HepG2 (cell line): Measurements from ENCODE around the gene CDK5RAP1. TPM values are rescaled to one million over a fixed set of nuclear protein-coding genes. Genes with fewer than 3 reads are reported as not detected.

Experiments used
- CREB3 ChIP-seq: sonication (generic); formaldehyde crosslinking; IDR thresholded peaks from 2 replicates; pipeline ENCODE4 v1.5.0; 2020; ENCODE audit warnings: missing genetic modification reagents
- EHMT2 ChIP-seq: fragments of 200-600 bp; sonication (generic); IDR thresholded peaks from 2 replicates; pipeline ENCODE4 v1.7.0; 2017; ENCODE audit warnings: antibody characterized with exemption, low read depth, low read length, borderline replicate concordance
- HHEX ChIP-seq: IDR thresholded peaks from 2 replicates; pipeline ENCODE4 v1.6.1; 2016; ENCODE audit warnings: control low read depth
- HNRNPK ChIP-seq: fragments of 200-400 bp; formaldehyde crosslinking; IDR thresholded peaks from 2 replicates; pipeline ENCODE4 v1.6.1; 2018; ENCODE audit warnings: low read length, low read depth, moderate library complexity, mild to moderate bottlenecking; ENCODE audit not compliant: poor library complexity, severe bottlenecking
- MLX ChIP-seq: IDR thresholded peaks from 2 replicates; pipeline ENCODE4 v1.6.1; 2016
- TOE1 ChIP-seq: sonication (generic); formaldehyde crosslinking; IDR thresholded peaks from 2 replicates; pipeline ENCODE4 v1.4.0; 2020; ENCODE audit warnings: mild to moderate bottlenecking, missing genetic modification reagents
- ZBTB26 ChIP-seq: IDR thresholded peaks from 2 replicates; pipeline ENCODE4 v1.6.1; 2016; ENCODE audit warnings: missing compliant biosample characterization, missing genetic modification reagents, borderline replicate concordance
- ZNF138 ChIP-seq: sonication (generic); formaldehyde crosslinking; IDR thresholded peaks from 2 replicates; pipeline ENCODE4 v1.5.0; 2020; ENCODE audit warnings: mild to moderate bottlenecking, low read depth, missing genetic modification reagents
- ZNF292 ChIP-seq: sonication (generic); formaldehyde crosslinking; IDR thresholded peaks from 2 replicates; pipeline ENCODE4 v1.8.1; 2022; ENCODE audit warnings: mild to moderate bottlenecking, low read depth, missing genetic modification reagents, borderline replicate concordance
- ZNF337 ChIP-seq: sonication (generic); formaldehyde crosslinking; IDR thresholded peaks from 2 replicates; pipeline ENCODE4 v1.5.1; 2020; ENCODE audit warnings: missing genetic modification reagents, low read depth, mild to moderate bottlenecking, borderline replicate concordance
- ZNF562 ChIP-seq: sonication (generic); formaldehyde crosslinking; IDR thresholded peaks from 2 replicates; pipeline ENCODE4 v1.8.0; 2022; ENCODE audit warnings: missing genetic modification reagents, borderline replicate concordance
- ZNF7 ChIP-seq: IDR thresholded peaks from 2 replicates; pipeline ENCODE4 v1.6.1; 2016; ENCODE audit warnings: missing biosample characterization, missing genetic modification reagents
- polyA plus RNA-seq, 8 experiments: library from polyadenylated mRNA; depleted of rRNA in 3 of 8; stranded (reverse) in 7 of 8; unstranded in 1 of 8; fragments of >200 nt; fragmentation: Illumina TruSeq in 4 of 8; extraction: Trizol in 4 of 8; gene quantifications; 2 replicates each; pipeline versions ENCODE4 v1.2.1 to v1.2.3, GENCODE V29; 2011 to 2016; ENCODE audit warnings: low read depth in 4 of 8, missing spikeins in 1 of 8, mixed read lengths in 1 of 8; ENCODE audit not compliant: insufficient read depth in 1 of 8
- total RNA-seq, 5 experiments: library from RNA; depleted of rRNA; stranded (reverse); fragments of >200 nt; fragmentation: Illumina TruSeq; extraction: Trizol; gene quantifications; 2 replicates each; pipeline ENCODE4 v1.2.3, GENCODE V29; 2016; ENCODE audit warnings: low read depth in 1 of 5
- TF ChIP-seq, protein P1 (sequence below): sonication (generic); formaldehyde crosslinking; IDR thresholded peaks from 2 replicates; pipeline ENCODE4 v1.4.0; 2020; ENCODE audit warnings: low read depth, missing genetic modification reagents
- TF ChIP-seq, protein P2 (sequence below): sonication (generic); formaldehyde crosslinking; IDR thresholded peaks from 2 replicates; pipeline ENCODE4 v1.9.0; 2021; ENCODE audit warnings: missing genetic modification reagents, borderline replicate concordance
- TF ChIP-seq, protein P3 (sequence below): sonication (generic); formaldehyde crosslinking; IDR thresholded peaks from 2 replicates; pipeline ENCODE4 v1.5.0; 2020; ENCODE audit warnings: mild to moderate bottlenecking, missing genetic modification reagents, borderline replicate concordance
- TF ChIP-seq, protein P4 (sequence below): sonication (generic); formaldehyde crosslinking; IDR thresholded peaks from 2 replicates; pipeline ENCODE4 v1.8.1; 2023; ENCODE audit warnings: mild to moderate bottlenecking, missing genetic modification reagents

CDK5RAP1 gene
- total and polyA plus RNA-seq, 2 of the 13 experiments (the other 11 are each of a cell fraction or from before 2014, with no cell fraction given): 53.6 to 98.2 TPM

- TF ChIP-seq, protein P1, sequence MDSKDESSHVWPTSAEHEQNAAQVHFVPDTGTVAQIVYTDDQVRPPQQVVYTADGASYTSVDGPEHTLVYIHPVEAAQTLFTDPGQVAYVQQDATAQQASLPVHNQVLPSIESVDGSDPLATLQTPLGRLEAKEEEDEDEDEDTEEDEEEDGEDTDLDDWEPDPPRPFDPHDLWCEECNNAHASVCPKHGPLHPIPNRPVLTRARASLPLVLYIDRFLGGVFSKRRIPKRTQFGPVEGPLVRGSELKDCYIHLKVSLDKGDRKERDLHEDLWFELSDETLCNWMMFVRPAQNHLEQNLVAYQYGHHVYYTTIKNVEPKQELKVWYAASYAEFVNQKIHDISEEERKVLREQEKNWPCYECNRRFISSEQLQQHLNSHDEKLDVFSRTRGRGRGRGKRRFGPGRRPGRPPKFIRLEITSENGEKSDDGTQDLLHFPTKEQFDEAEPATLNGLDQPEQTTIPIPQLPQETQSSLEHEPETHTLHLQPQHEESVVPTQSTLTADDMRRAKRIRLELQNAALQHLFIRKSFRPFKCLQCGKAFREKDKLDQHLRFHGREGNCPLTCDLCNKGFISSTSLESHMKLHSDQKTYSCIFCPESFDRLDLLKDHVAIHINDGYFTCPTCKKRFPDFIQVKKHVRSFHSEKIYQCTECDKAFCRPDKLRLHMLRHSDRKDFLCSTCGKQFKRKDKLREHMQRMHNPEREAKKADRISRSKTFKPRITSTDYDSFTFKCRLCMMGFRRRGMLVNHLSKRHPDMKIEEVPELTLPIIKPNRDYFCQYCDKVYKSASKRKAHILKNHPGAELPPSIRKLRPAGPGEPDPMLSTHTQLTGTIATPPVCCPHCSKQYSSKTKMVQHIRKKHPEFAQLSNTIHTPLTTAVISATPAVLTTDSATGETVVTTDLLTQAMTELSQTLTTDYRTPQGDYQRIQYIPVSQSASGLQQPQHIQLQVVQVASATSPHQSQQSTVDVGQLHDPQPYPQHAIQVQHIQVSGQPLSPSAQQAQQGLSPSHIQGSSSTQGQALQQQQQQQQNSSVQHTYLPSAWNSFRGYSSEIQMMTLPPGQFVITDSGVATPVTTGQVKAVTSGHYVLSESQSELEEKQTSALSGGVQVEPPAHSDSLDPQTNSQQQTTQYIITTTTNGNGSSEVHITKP (CRISPR knock-in tag): 0 out of 2 replicates have a peak, but pooled peaks have one; percentile 26
- TF ChIP-seq, protein P2, sequence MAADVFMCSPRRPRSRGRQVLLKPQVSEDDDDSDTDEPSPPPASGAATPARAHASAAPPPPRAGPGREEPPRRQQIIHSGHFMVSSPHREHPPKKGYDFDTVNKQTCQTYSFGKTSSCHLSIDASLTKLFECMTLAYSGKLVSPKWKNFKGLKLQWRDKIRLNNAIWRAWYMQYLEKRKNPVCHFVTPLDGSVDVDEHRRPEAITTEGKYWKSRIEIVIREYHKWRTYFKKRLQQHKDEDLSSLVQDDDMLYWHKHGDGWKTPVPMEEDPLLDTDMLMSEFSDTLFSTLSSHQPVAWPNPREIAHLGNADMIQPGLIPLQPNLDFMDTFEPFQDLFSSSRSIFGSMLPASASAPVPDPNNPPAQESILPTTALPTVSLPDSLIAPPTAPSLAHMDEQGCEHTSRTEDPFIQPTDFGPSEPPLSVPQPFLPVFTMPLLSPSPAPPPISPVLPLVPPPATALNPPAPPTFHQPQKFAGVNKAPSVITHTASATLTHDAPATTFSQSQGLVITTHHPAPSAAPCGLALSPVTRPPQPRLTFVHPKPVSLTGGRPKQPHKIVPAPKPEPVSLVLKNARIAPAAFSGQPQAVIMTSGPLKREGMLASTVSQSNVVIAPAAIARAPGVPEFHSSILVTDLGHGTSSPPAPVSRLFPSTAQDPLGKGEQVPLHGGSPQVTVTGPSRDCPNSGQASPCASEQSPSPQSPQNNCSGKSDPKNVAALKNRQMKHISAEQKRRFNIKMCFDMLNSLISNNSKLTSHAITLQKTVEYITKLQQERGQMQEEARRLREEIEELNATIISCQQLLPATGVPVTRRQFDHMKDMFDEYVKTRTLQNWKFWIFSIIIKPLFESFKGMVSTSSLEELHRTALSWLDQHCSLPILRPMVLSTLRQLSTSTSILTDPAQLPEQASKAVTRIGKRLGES (CRISPR knock-in tag): no peak
- TF ChIP-seq MLX (CRISPR knock-in tag): 0 out of 2 replicates have a peak, but pooled peaks have one; percentile 24
- no peak for TF ChIP-seq ZNF337 (CRISPR knock-in tag)
- TF ChIP-seq, protein P3, sequence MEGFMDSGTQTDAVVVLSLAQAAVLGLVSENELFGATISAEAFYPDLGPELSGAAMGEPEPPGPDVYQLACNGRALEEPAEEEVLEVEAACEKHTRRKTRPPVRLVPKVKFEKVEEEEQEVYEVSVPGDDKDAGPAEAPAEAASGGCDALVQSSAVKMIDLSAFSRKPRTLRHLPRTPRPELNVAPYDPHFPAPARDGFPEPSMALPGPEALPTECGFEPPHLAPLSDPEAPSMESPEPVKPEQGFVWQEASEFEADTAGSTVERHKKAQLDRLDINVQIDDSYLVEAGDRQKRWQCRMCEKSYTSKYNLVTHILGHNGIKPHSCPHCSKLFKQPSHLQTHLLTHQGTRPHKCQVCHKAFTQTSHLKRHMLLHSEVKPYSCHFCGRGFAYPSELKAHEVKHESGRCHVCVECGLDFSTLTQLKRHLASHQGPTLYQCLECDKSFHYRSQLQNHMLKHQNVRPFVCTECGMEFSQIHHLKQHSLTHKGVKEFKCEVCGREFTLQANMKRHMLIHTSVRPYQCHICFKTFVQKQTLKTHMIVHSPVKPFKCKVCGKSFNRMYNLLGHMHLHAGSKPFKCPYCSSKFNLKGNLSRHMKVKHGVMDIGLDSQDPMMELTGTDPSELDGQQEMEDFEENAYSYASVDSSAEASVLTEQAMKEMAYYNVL (CRISPR knock-in tag): 0 out of 2 replicates have a peak, but pooled peaks have one; percentile 65
- TF ChIP-seq ZBTB26: no peak
- TF ChIP-seq EHMT2: peak; percentile 62
- TF ChIP-seq ZNF7: peak; percentile 99
- TF ChIP-seq ZNF562 (CRISPR knock-in tag): no peak
- no peak for TF ChIP-seq HNRNPK
- no peak for TF ChIP-seq CREB3 (CRISPR knock-in tag)
- no peak for TF ChIP-seq ZNF138 (CRISPR knock-in tag)
- TF ChIP-seq ZNF292 (CRISPR knock-in tag): peak; percentile 59; the same call in 1 of the 2 replicates
- TF ChIP-seq, protein P4, sequence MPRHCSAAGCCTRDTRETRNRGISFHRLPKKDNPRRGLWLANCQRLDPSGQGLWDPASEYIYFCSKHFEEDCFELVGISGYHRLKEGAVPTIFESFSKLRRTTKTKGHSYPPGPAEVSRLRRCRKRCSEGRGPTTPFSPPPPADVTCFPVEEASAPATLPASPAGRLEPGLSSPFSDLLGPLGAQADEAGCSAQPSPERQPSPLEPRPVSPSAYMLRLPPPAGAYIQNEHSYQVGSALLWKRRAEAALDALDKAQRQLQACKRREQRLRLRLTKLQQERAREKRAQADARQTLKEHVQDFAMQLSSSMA (CRISPR knock-in tag): no peak
- peak; percentile 49; the same call in 1 of the 2 replicates for TF ChIP-seq HHEX (CRISPR knock-in tag)
- no peak for TF ChIP-seq TOE1 (CRISPR knock-in tag)
Observed at GRCh38 chr20:33339515-33340058, 61.7 kb downstream of the CDK5RAP1 start (continued).
